Suprapubic skin (tissue), 4 donors: ENCODE results near the gene FCGBP. TPM values are rescaled to one million over a fixed set of nuclear protein-coding genes. Genes with fewer than 3 reads are reported as not detected.
"Not testable (repeated sequence)": the region's sequence is repeated elsewhere in the genome, so short reads cannot be mapped to it uniquely, and the experiment has no call there.

Experiments
- DNase-seq, 2 donors: peaks; one replicate each; pipeline ENCODE4 v3.0.0-alpha.2; 2019; ENCODE audit warnings: low spot score in 2 of 2
- H3K27ac ChIP-seq: fragments of 200-600 bp; sonication (generic); one replicate; pipeline ENCODE4 v1.5.1; 2019
- H3K27me3 ChIP-seq: fragments of 200-600 bp; sonication (generic); one replicate; pipeline ENCODE4 v1.5.1; 2019
- H3K36me3 ChIP-seq: fragments of 200-600 bp; sonication (generic); one replicate; pipeline ENCODE4 v1.5.1; 2019
- H3K4me1 ChIP-seq: fragments of 200-600 bp; sonication (generic); one replicate; pipeline ENCODE4 v1.5.1; 2019
- H3K4me3 ChIP-seq: fragments of 200-600 bp; sonication (generic); one replicate; pipeline ENCODE4 v1.5.1; 2019; ENCODE audit warnings: mild to moderate bottlenecking
- H3K9me3 ChIP-seq: fragments of 200-600 bp; sonication (generic); one replicate; pipeline ENCODE4 v1.5.1; 2019
- WGBS: methylation state at CpG from one replicate; pipeline ENCODE4 v1.1.5; 2018; 5-methylcytosine and 5-hydroxymethylcytosine counted together
- total RNA-seq, 4 donors: library from RNA; depleted of rRNA; stranded (reverse); fragments of >200 nt; gene quantifications; one replicate each; pipeline ENCODE4 v1.1.0, GENCODE V29; 2016

Gene FCGBP
- total RNA-seq, 4 donors from 2014 or later = 114 to 314 (median 246) TPM

- peak in 1 of 2 donors; percentile 65 for DNase-seq
- no CpG with 5 or more reads among the region's 30 CpGs for WGBS
- H3K27ac ChIP-seq = not testable (repeated sequence)
These were observed 48.4 kb downstream of the FCGBP start for GRCh38 chr19:39885821-39886554.

GRCh38 chr19:39884721-39885120 is 49.7 kb downstream of the FCGBP start:
- not testable (repeated sequence) for H3K27me3 ChIP-seq, H3K36me3 ChIP-seq, H3K9me3 ChIP-seq, H3K4me1 ChIP-seq, H3K27ac ChIP-seq, H3K4me3 ChIP-seq
- WGBS = 79% methylated on average over 5 of the region's 9 CpGs
- DNase-seq = peak in 1 of 2 donors; percentile 34

More at GRCh38 chr19:39885821-39886554, 48.4 kb downstream of the FCGBP start:
- H3K4me3 ChIP-seq, H3K27me3 ChIP-seq, H3K36me3 ChIP-seq, H3K4me1 ChIP-seq, H3K9me3 ChIP-seq: not testable (repeated sequence)

Other genes starting within 250 kb of the FCGBP start
- gene LGALS14, start 230.2 kb downstream of the FCGBP start, total RNA-seq = not detected
- gene CLC, start 196.6 kb downstream of the FCGBP start, total RNA-seq = not detected
- gene LEUTX, start 155.8 kb downstream of the FCGBP start, total RNA-seq = not detected
- 10 to 100 TPM; 17.9 to 31.7 (median 24.2) TPM for gene DYRK1B, start 100.5 kb downstream of the FCGBP start, total RNA-seq
- gene FBL, start 88.3 kb downstream of the FCGBP start, total RNA-seq = 100 to 1,000 TPM; 193 to 333 (median 273) TPM
- 100 to 1,000 TPM in 2 of 4 donors, 10 to 100 TPM in 2; 53.8 to 109 (median 95.9) TPM for gene PSMC4, start 36.5 kb upstream of the FCGBP start, total RNA-seq
- gene ZNF546, start 62.4 kb upstream of the FCGBP start, total RNA-seq = 1 to 10 TPM in 2 of 4 donors, under 1 TPM in 2; 0.72 to 6.2 (median 1.5) TPM
- 1 to 10 TPM; 5.4 to 9.8 (median 8.5) TPM for gene ZNF780B, start 121.6 kb upstream of the FCGBP start, total RNA-seq
- 10 to 100 TPM in 2 of 4 donors, 1 to 10 TPM in 2; 2.2 to 21.1 (median 7.8) TPM for gene ZNF780A, start 156.3 kb upstream of the FCGBP start, total RNA-seq